Myometrial cell (primary cell): Measurements from ENCODE around the gene ZSWIM6. TPM values are rescaled to one million over a fixed set of nuclear protein-coding genes. Genes with fewer than 3 reads are reported as not detected.

ENCODE experiments used
- total RNA-seq: library from RNA; depleted of rRNA; stranded (reverse); fragments of >200 nt; gene quantifications from 2 replicates; pipeline ENCODE4 v1.2.3, GENCODE V29; 2015

The ZSWIM6 gene
- 3.5 and 6.4 TPM in 2 replicates for total RNA-seq

GRCh38 chr5:61331407-61332357 lies at the start of gene ZSWIM6:
Gene ZSWIM6 (plus strand): TSS chr5:61332258. CDS start chr5:61332273, 15 bp downstream.

Other genes starting within 250 kb of the ZSWIM6 start
- 43.8 and 57.1 TPM in 2 replicates for gene SMIM15, start 169.8 kb upstream of the ZSWIM6 start, total RNA-seq